D341Med (cell line): ENCODE measurements around the gene PLXDC1.
A peak's percentile ranks its signal among the peaks of the same experiment; 100 is the strongest.

Experiments used
- DNase-seq: peaks from one replicate; pipeline ENCODE4 v3.0.0; 2012; ENCODE audit warnings: low spot score

Gene PLXDC1

GRCh38 chr17:39151150-39151942 is at the start of gene PLXDC1:
Gene PLXDC1, minus strand, starts transcription at chr17:39151637. Its CDS starts 200 bp downstream, at chr17:39151437.
- DNase-seq = no peak

GRCh38 chr17:39200957-39201510 is 49.6 kb upstream of the PLXDC1 start:
- DNase-seq = no peak

DNA sequence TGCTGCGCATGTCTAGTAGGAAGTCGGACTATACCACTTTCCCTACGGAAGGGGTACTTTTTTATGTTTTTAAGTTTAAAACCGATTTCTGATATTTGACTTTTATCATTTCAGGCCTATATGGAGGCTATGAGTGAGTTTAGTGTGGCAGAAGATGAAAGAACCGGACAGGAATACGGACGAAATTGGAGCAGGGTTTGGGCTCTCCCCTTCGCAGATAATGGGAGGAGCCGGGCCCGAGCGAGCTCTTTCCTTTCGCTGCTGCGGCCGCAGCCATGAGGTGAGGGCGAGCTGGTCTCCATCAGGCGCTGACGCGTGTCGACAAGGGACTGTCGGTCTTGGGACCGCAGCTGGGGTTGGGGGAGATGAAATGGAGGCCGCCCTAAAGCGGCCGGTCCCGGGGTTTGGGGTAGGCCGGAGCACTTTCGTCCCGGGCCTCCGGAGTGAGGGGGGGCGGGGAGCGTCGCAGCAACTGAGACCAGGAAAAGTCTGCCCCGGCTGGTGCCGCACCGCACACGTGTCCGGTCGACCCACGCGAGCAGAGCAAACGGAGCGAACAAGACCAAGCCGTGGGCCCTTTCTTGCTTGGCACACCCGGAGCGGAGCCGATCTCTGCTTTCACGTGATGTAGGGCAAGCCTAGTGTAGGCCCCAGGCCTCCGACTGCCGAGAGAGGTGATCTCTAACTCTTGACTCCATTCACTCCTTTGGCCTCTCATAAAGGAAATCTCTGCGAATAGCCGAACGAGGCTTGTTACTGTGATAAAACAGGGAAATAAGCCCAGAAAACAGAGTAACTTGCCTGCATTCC is 48.8 kb upstream of the PLXDC1 start, which contains the start of gene RPL19:
RPL19 (plus strand) TSS at position 214 of the 810 bp plus-strand sequence; CDS start at position 276, 62 bp downstream.
- DNase-seq = peak; percentile 95

DNA sequence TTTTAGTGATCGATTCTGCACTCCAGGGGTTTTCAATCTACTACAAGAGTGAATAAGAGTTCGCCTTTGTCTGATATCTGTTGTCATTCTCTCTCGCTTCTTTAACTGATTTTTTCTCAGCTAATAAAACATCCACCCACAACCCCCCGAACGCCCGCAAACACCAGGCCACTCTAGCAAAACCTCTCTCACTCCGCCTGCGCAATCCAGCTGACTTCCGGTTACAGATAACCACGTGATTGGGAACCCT is 48.3 kb upstream of the PLXDC1 start:
- DNase-seq = peak; percentile 95

DNA sequence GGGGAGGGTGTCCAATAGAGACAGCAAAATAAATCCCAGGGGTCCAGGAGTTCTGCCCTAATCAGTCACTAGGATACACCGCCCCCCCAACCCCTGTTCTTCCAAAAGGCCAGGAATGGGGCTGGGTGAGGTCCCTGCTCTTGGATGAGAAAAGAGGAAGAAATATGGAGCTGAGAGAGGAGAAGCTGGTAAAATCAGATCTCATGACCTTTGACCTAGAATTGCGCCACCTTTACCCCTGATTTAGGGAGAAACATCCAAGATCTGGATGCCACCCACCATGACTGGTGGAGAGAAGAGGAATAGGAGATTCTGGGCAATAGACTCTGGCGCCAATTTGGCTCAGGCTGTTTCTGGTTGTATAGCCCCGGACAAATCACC is 46.7 kb upstream of the PLXDC1 start:
- DNase-seq = no peak

DNA sequence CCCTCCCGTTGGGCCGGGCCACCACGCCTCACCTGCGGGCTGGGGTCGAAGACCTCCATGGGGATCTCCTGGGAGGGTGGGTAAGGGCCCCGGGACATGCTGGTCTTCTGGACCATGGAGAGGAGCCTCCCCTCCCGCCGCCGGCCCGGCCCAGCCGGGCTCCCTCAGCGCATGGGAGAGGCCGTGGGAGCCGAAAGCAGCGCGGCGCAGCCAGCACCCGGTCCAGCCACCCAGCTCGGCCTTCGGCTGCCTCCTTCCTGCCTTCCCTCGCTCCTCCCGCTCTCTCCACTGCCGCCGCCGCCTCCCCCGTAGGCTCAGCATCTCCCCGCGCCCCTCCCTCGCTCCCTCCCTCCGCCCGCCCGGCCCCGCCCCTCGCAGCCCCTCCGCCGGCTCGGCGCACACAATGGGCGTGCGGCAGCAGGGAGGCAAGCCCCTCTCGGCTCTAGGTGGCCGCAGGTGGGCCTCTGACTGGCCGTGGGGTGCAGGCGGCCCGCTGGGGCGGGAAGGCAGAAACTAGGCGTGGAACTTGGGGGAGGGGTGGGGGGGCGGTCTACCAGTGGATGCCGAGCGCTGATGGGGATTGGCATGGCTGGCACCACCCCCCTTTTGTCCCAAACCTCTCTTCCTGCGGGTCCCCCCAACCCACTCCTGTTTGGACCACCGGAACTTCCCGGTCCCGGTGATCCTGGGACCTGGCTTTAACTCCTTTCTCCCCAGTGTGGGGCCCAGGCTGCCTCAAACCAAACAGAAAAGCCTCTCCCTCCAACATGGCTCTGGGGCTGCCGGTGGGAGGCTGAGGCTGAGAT is 46.1 kb upstream of the PLXDC1 start, which contains the start of gene CACNB1:
CACNB1 (minus strand) TSS at position 290 of the 806 bp plus-strand sequence; CDS start at position 116, 174 bp downstream.
- DNase-seq = peak; percentile 98

GRCh38 chr17:39196808-39197291 is 45.4 kb upstream of the PLXDC1 start:
- DNase-seq = peak; percentile 75

DNA sequence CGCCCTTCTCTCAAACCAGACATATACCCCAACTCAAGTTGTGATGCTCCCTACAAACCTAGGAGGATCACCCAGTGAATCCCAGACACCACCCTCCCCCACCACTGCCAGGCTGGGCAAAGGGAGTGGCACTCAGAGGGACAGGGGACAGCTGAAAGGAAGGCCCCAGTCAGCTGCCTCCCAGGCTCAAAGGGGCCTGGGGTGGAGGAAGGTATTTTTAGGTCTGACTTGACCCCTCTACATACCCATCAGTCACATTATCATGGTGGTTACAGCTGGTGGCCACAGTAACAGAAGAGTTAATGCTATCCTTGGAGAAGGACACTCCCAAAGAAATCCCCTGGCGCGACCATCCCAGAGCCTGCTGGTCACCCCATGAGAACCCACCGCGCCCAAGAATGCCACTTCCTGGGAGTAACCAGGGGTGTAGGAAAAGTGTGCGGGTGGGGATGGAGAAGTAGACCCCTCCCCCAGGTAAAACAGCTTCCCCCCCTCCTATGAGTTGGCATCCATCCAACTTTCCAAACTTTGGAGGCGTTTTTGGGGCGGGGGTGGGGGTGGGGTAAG is 44.9 kb upstream of the PLXDC1 start:
- DNase-seq = no peak

DNA sequence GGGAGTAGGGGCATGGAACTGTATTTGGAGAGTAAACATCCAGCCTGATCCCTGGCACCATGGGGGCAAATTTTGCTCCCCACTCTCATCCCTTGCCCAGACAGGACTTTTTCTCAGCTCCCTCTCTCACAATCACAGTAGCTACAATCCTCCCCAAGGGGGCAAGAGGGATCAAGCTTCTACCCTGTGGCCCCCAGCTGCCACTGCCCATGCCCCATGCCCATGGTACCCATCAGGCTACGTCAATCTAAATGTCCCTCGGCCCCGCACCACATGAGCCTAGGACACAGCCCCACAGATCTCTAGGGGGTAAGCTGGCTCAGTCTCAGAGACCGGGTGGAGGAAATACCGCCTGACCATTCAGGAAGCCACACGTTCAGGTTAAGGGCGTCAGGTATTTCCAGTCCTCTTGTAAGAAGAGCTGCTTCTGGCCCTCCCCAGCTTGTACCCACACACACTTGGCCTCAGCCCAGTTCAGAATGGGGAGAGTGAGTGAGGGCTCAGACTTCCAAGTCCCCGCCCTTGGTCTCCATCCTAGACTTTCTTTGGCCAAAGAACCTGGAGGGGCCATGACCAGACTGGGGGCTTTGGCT is 44.2 kb upstream of the PLXDC1 start:
- DNase-seq = no peak

DNA sequence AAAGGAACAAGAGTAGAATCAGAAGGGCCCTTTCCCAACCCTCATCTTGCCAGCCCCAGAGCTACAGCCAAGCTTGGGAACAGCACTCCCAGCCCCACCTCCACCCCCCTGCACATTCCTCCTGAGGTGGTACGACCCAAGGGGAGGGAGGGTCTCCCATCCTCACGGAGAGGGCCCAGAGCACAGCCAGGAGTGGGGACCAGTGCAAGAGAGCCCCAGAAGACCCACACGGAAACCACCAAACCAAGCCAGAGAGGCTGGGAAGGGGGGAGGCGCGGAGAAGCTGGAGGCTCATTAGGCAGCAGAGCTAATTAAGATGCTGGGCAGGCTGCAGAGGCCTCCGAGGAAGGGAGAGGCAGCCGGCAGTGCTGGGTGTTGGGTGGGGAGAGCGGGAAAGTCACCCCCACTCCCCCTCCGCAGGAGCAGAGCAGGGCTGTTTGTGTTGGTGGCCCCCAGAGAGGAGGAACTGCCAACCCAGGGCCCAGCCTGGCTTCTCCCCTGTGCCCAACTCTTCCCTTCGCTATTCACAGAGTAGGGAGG is 43.6 kb upstream of the PLXDC1 start:
- no peak for DNase-seq

- peak; percentile 76 for DNase-seq
These were observed 42.9 kb upstream of the PLXDC1 start for GRCh38 chr17:39194089-39194984.

GRCh38 chr17:39193346-39193745 is 41.9 kb upstream of the PLXDC1 start:
- no peak for DNase-seq

- no peak for DNase-seq
These were observed 41.5 kb upstream of the PLXDC1 start for GRCh38 chr17:39192901-39193300.

GRCh38 chr17:39191750-39192510 is 40.5 kb upstream of the PLXDC1 start:
- no peak for DNase-seq

- DNase-seq = no peak
These were observed 35.9 kb upstream of the PLXDC1 start for GRCh38 chr17:39187152-39187830.

DNA sequence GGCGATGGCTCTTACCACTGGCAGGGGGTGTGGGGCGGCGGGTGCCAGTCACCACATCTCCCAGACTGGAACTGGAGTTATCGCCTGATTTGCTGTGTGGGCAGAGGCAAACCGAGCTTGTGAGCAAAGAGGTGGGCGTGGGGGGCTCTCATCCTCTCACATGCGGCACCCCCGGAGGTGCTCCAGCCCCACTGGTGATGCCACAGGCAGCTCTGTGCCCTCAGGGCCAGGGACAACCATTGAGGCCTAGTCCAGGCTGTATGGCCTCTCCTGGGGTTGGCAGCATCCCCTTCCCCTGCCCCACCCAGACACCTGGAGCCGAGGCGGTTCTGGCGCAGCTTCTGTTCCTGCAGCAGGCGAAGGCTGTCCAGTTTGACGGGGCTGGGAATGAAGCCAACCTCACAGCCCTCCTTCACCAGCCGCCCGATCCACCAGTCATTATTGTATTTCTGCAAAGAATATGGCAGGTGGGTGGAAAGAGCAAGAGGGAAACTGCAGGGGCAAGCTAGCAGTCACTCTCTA is 35.1 kb upstream of the PLXDC1 start:
- no peak for DNase-seq

GRCh38 chr17:39183720-39184119 is 32.3 kb upstream of the PLXDC1 start:
- no peak for DNase-seq

GRCh38 chr17:39183045-39183444 is 31.6 kb upstream of the PLXDC1 start:
- no peak for DNase-seq
